GM12878 (cell line): Measurements from ENCODE around the gene RAB23. TPM values are rescaled to one million over a fixed set of nuclear protein-coding genes. Genes with fewer than 3 reads are reported as not detected.

Experiments
- BACH1 ChIP-seq: fragments of 450-650 bp; IDR thresholded peaks from 2 replicates; pipeline ENCODE4 v1.6.1; 2017; ENCODE audit warnings: mild to moderate bottlenecking, borderline replicate concordance
- BHLHE40 ChIP-seq, 2 experiments: fragments of 450-650 bp in 1 of 2; IDR thresholded peaks; 2 replicates each; pipeline ENCODE4 v1.6.1; 2011 to 2017; ENCODE audit warnings: low read depth in 2 of 2, borderline replicate concordance in 1 of 2, improper control_type of control experiment in 1 of 2, low read length in 1 of 2, mild to moderate bottlenecking in 1 of 2
- CREB1 ChIP-seq: IDR thresholded peaks from 2 replicates; pipeline ENCODE4 v1.6.1; 2012; ENCODE audit warnings: low read depth, mild to moderate bottlenecking, inconsistent platforms
- E2F8 ChIP-seq: fragments of 450-650 bp; IDR thresholded peaks from 2 replicates; pipeline ENCODE4 v1.6.1; 2018; ENCODE audit warnings: mild to moderate bottlenecking, low read depth, moderate library complexity; ENCODE audit not compliant: partially characterized antibody
- E4F1 ChIP-seq: fragments of 450-650 bp; IDR thresholded peaks from 2 replicates; pipeline ENCODE4 v1.6.1; 2018; ENCODE audit warnings: borderline replicate concordance, mild to moderate bottlenecking; ENCODE audit not compliant: partially characterized antibody
- HSF1 ChIP-seq: fragments of 150-350 bp; IDR thresholded peaks from 2 replicates; pipeline ENCODE4 v1.6.1; 2014; ENCODE audit warnings: mild to moderate bottlenecking, low read depth, low read length
- IKZF1 ChIP-seq: fragments of 450-650 bp; conservative IDR thresholded peaks from 2 replicates; pipeline ENCODE4 v1.6.1; 2017; ENCODE audit warnings: antibody characterized with exemption, mild to moderate bottlenecking
- KDM1A ChIP-seq: fragments of 200-600 bp; sonication (generic); IDR thresholded peaks from 2 replicates; pipeline ENCODE4 v1.6.1; 2016; ENCODE audit warnings: borderline replicate concordance
- LARP7 ChIP-seq: fragments of 450-650 bp; IDR thresholded peaks from 2 replicates; pipeline ENCODE4 v1.6.1; 2017; ENCODE audit warnings: mild to moderate bottlenecking
- NR2F1 ChIP-seq: fragments of 450-650 bp; conservative IDR thresholded peaks from 2 replicates; pipeline ENCODE4 v1.6.1; 2017; ENCODE audit warnings: mild to moderate bottlenecking
- PAX5 ChIP-seq: IDR thresholded peaks from 2 replicates; pipeline ENCODE4 v1.6.1; 2011; ENCODE audit warnings: low read depth, low read length, borderline replicate concordance
- PAX8 ChIP-seq: fragments of 450-650 bp; IDR thresholded peaks from 2 replicates; pipeline ENCODE4 v1.6.1; 2017; ENCODE audit warnings: mild to moderate bottlenecking, moderate library complexity
- SKIL ChIP-seq: fragments of 450-650 bp; IDR thresholded peaks from 2 replicates; pipeline ENCODE4 v1.6.1; 2017; ENCODE audit warnings: mild to moderate bottlenecking, low read depth, inconsistent platforms; ENCODE audit not compliant: poor library complexity, severe bottlenecking
- SMARCA5 ChIP-seq: fragments of 450-650 bp; IDR thresholded peaks from 2 replicates; pipeline ENCODE4 v1.6.1; 2017; ENCODE audit warnings: mild to moderate bottlenecking
- WRNIP1 ChIP-seq: IDR thresholded peaks from 2 replicates; pipeline ENCODE4 v1.6.1; 2011; ENCODE audit warnings: low read depth, low read length, improper control_type of control experiment, borderline replicate concordance
- ZBTB4 ChIP-seq: fragments of 450-650 bp; formaldehyde crosslinking; IDR thresholded peaks from 2 replicates; pipeline ENCODE4 v1.4.0; 2022; ENCODE audit warnings: mild to moderate bottlenecking, moderate library complexity
- polyA plus RNA-seq, 11 experiments: library from polyadenylated mRNA; depleted of rRNA in 4 of 11; unstranded in 6 of 11; stranded (reverse) in 5 of 11; fragments of >200 nt; fragmentation: Nextera tagmentation in 4 of 11; fragmentation: Illumina TruSeq in 1 of 11; extraction: Ambion mirVana in 4 of 11; extraction: Trizol in 1 of 11; gene quantifications; 1 replicate in 1 of 11; 2 replicates in 10 of 11; pipeline versions ENCODE4 v1.2.1 to v1.2.3, GENCODE V29; 2011 to 2016; ENCODE audit warnings: inconsistent platforms in 2 of 11, missing spikeins in 2 of 11, low read depth in 1 of 11
- total RNA-seq, 4 experiments: library from RNA; depleted of rRNA in 3 of 4; stranded (reverse); fragments of >200 nt in 3 of 4; fragmentation: Illumina TruSeq in 1 of 4; extraction: Trizol in 1 of 4; gene quantifications; 2 replicates each; pipeline versions ENCODE4 v1.2.1 to v1.2.3, GENCODE V29; 2013 to 2021

The RAB23 gene
- total and polyA plus RNA-seq, 10 of the 15 experiments (the other 5 are each of a cell fraction or from before 2014, with no cell fraction given), result 0.80 to 6.0 (median 3.1) TPM

GRCh38 chr6:57172136-57173055 lies 49.7 kb downstream of the RAB23 start, which contains the start of gene BAG2 (continued):
- TF ChIP-seq E4F1 (peak; percentile 54), E2F8 (no peak), PAX8 (no peak), BHLHE40 (IDR thresholded peaks at IDR 0.05; ENCODE audit: borderline replicate concordance in 1 of 2, low read depth in 2 of 2, low read length in 1 of 2) (peak; percentile 95 to 96), CREB1 (peak; percentile 83), NR2F1 (peak; percentile 95), LARP7 (peak; percentile 98), ZBTB4 (no peak), HSF1 (no peak), WRNIP1 (no peak), BACH1 (peak; percentile 77), SMARCA5 (peak; percentile 77; the same call in 1 of the 2 replicates), PAX5 (0 out of 2 replicates have a peak, but pooled peaks have one; percentile 10), KDM1A (no peak), SKIL (no peak), IKZF1 (peak; percentile 81)
